Thymus (tissue), 11 donors: ENCODE measurements around the gene STEAP1B. TPM values are rescaled to one million over a fixed set of nuclear protein-coding genes. Genes with fewer than 3 reads are reported as not detected.

Source experiments
- DNase-seq, 9 donors: peaks; one replicate each; pipeline ENCODE4 v3.0.0-alpha.2; 2013; ENCODE audit warnings: low spot score in 9 of 9, low read depth in 6 of 9, missing footprints in 1 of 9
- H3K27ac ChIP-seq, 2 donors: one replicate each; pipeline ENCODE4 v1.5.1; 2013; ENCODE audit warnings: control low read depth in 1 of 2, low read depth in 1 of 2, low read length in 1 of 2, mild to moderate bottlenecking in 1 of 2, moderate library complexity in 1 of 2
- H3K27me3 ChIP-seq, 2 donors: one replicate each; pipeline ENCODE4 v1.5.1; 2013; ENCODE audit warnings: low read length in 1 of 2; ENCODE audit not compliant: control insufficient read depth in 2 of 2, insufficient read depth in 1 of 2
- H3K36me3 ChIP-seq, 2 donors: one replicate each; pipeline ENCODE4 v1.5.1; 2013; ENCODE audit warnings: low read length in 1 of 2, mild to moderate bottlenecking in 1 of 2, moderate library complexity in 1 of 2; ENCODE audit not compliant: control insufficient read depth in 2 of 2, insufficient read depth in 2 of 2
- H3K4me1 ChIP-seq, 2 donors: one replicate each; pipeline ENCODE4 v1.5.1; 2013; ENCODE audit warnings: low read length in 2 of 2; ENCODE audit not compliant: control insufficient read depth in 2 of 2, insufficient read depth in 2 of 2
- H3K4me3 ChIP-seq, 2 donors: one replicate each; pipeline ENCODE4 v1.5.1; 2013; ENCODE audit warnings: low read length in 2 of 2, control low read depth in 1 of 2, mild to moderate bottlenecking in 1 of 2
- H3K9me3 ChIP-seq, 2 donors: one replicate each; pipeline ENCODE4 v1.5.1; 2013; ENCODE audit warnings: low read length in 1 of 2, mild to moderate bottlenecking in 1 of 2; ENCODE audit not compliant: control insufficient read depth in 2 of 2, insufficient read depth in 1 of 2
- WGBS: extraction: QIAGEN DNeasy Blood & Tissue Kit; methylation state at CpG from one replicate; pipeline ENCODE4 v1.1.7; 2013; 5-methylcytosine and 5-hydroxymethylcytosine counted together
- polyA plus RNA-seq: library from polyadenylated mRNA; stranded (reverse); fragments of 200-250 nt; gene quantifications from one replicate; pipeline ENCODE4 v1.2.3, GENCODE V29; 2013
- total RNA-seq: library from RNA; stranded (reverse); fragments of 120-200 nt; gene quantifications from one replicate; pipeline ENCODE4 v1.2.4, GENCODE V29; 2013
- donor health status: healthy.

STEAP1B gene
- total and polyA plus RNA-seq, 2 donors: 0.80 to 1.4 TPM

DNA sequence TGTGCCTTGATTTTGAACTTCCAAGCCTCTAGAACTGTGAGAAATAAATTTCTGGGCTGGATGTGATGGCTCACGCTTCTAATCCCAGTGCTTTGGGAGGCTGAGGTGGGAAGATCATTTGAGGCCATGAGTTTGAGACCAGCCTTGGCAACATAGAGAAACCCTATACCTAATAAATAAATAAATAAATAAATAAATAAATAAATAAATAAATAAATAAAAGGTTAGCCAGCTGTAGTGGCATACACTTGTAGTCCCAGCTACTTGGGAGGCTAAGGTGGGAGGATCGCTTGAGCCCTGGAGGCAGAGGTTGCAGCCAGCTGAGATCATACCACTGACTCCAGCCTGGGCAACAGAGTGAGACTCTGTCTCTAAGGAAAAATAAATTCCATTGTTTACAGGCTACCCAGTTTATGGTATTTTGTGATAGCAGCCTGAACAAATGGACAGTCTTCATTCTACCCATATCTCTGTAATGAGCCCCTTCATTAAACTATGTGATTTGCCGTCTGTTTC is 67.7 kb downstream of the STEAP1B start:
- H3K9me3 ChIP-seq: no peaks in the 10 kb centered on the region
- DNase-seq: no peak
- H3K27ac ChIP-seq: no peak overlapping the region
- WGBS: 96% methylated on average over 3 of the region's 3 CpGs
- H3K36me3 ChIP-seq: no peaks in the 10 kb centered on the region
- H3K27me3 ChIP-seq: no peaks in the 10 kb centered on the region
- no peak overlapping the region for H3K4me3 ChIP-seq
- peaks cover 0 to 14% of the 10 kb centered on the region in 2 donors for H3K4me1 ChIP-seq

DNA sequence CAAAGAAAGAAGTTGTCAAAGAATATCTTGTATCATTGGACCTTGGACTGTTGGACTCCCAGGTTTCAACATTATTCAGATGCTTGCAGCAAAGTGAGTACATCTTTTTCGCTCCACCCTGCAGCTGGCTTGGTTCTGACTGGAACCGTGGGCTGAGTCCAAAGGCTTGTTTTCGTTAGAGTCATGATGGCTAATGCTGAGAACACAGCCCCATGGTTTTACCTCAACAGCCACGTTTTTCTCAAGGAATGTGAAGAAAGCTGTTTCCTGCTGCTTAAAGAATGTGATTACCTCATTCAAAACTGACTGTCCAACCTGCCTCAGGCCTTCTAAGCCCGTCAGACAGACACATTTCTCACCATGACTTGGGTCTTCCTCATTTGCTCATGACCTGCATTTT is 69.5 kb downstream of the STEAP1B start:
- Histone ChIP-seq H3K9me3 (no peaks in the 10 kb centered on the region), H3K36me3 (no peaks in the 10 kb centered on the region), H3K4me1 (peaks cover 0 to 9% of the 10 kb centered on the region in 2 donors), H3K27ac (no peak overlapping the region), H3K4me3 (no peak overlapping the region), H3K27me3 (no peaks in the 10 kb centered on the region)
- 92% methylated on average over 5 of the region's 5 CpGs for WGBS
- DNase-seq: no peak

DNA sequence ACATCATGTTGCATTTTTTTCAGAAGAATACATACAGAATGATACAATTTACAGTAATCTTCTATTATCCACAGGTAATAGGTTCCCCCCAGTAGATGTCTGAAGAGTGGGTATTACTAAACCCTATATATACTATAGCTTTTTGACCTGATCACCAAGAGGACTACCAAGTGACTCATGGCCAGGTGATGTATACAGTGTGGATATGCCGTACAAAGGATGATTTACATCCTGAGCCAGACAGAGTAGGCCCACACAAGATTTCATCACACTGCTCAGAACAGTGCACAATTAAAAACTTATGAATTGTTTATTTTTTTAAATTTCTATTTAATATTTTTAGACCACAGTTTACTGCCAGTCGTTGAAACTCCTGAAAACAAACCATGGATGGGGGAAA is 70.6 kb downstream of the STEAP1B start:
- H3K36me3 ChIP-seq: no peaks in the 10 kb centered on the region
- no peaks in the 10 kb centered on the region for H3K9me3 ChIP-seq
- peaks cover 0 to 5% of the 10 kb centered on the region in 2 donors for H3K4me1 ChIP-seq
- no peaks in the 10 kb centered on the region for H3K27me3 ChIP-seq
- no peak for DNase-seq
- 95% methylated on average over 2 of the region's 2 CpGs for WGBS
- H3K4me3 ChIP-seq: no peak overlapping the region
- no peak overlapping the region for H3K27ac ChIP-seq

DNA sequence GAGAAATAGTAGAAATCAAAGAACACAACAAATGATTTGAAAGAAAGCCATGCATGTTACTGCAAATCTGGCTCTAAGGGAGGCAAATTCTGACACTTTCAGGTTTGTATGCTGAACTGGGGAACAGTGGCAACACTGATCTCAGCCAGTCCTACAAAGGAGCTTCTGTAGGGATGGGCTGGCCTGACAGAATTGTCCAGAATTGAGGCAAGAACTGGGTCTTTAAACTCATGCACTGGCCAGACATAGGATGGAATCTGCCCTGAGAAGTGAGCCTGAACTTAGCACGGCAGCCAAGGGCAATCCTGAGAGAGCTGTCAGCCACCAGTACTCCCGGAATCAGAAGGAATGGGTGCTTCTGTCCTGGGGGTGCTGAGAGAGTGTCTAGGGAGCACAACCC is 72.1 kb downstream of the STEAP1B start:
- Histone ChIP-seq H3K27ac (no peak overlapping the region), H3K27me3 (no peaks in the 10 kb centered on the region), H3K36me3 (no peaks in the 10 kb centered on the region), H3K4me3 (no peak overlapping the region), H3K9me3 (no peaks in the 10 kb centered on the region), H3K4me1 (no peaks in the 10 kb centered on the region)
- DNase-seq: no peak
- over 99% methylated on average over 2 of the region's 2 CpGs for WGBS

DNA sequence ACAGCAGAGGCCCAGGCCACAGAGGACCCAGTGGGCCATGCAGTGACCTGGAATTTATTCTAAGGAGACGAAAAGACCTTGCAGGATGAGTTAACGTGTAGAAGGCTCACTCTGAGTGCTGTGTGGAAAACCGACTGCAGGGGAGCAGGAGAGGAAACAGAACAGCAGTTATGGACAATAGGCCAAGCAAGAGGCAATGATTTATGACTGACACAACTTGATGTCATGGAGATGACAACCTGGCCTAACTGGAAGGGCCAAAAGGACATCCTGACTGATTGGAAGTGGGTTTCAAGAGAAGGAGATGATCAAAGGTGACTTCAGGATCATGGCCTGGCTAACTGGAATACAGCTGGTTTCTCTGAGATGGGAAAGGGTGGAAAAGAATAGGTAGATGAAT is 72.9 kb downstream of the STEAP1B start:
- DNase-seq: no peak
- Histone ChIP-seq H3K27me3 (no peaks in the 10 kb centered on the region), H3K4me3 (no peak overlapping the region), H3K9me3 (no peaks in the 10 kb centered on the region), H3K4me1 (no peaks in the 10 kb centered on the region), H3K27ac (no peak overlapping the region), H3K36me3 (no peaks in the 10 kb centered on the region)
- WGBS: over 99% methylated on average over 3 of the region's 3 CpGs

DNA sequence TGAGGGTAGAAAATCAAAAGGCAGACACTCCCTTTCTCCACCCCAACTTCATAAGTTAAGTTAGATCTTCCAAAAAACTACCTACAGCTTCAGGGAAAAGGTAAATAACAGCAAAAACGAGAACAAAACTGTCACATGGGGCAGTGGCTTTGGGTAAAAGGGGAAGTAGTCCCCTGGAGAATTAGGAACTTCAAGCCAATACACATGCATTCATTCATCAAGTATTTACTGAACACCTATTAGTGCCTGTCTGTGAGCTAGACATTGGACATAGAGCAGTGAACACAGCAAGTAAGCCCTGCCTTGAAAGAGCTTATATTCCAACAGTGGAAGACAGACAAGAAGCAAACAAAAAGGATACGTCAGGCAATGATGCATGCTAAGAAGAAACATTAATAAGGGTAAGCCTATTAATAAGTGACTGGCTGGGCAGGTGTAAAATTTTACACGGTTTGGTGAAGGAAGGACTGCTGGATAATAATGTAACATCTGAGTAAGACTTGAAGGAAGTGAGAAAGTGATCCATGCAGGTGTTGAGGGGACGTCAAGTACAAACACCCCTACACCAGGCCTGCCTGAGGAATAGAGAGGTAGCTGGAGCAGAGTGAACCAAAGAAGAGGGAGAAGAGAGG is 73.4 kb downstream of the STEAP1B start:
- H3K27me3 ChIP-seq: no peaks in the 10 kb centered on the region
- H3K9me3 ChIP-seq: no peaks in the 10 kb centered on the region
- no peak overlapping the region for H3K4me3 ChIP-seq
- no peak overlapping the region for H3K27ac ChIP-seq
- no peaks in the 10 kb centered on the region for H3K4me1 ChIP-seq
- WGBS: 63% methylated on average over 4 of the region's 4 CpGs
- no peak for DNase-seq
- H3K36me3 ChIP-seq: no peaks in the 10 kb centered on the region

DNA sequence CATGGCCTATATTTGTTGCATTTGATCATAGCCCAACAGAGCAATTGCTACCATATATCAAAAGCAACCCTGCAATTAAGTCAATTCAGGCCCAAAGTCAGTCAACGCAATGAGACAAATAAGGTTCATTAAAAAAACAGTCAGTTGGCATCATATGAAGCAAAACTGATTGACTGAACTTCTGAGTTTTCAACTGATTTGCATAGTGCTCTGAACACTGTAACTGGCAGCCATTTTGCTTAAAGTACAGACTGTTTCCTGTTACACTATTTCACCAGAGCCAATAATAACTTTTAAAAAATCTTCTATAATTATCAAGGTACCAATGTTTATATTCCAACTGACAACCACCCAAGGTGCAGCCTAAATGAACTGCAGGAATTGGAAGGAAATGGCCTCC is 74.6 kb downstream of the STEAP1B start:
- H3K9me3 ChIP-seq: no peaks in the 10 kb centered on the region
- H3K4me1 ChIP-seq: no peaks in the 10 kb centered on the region
- no peak overlapping the region for H3K4me3 ChIP-seq
- DNase-seq: no peak
- WGBS: 99% methylated on average over 1 of the region's 1 CpG
- H3K27me3 ChIP-seq: no peaks in the 10 kb centered on the region
- no peaks in the 10 kb centered on the region for H3K36me3 ChIP-seq
- H3K27ac ChIP-seq: no peak overlapping the region

DNA sequence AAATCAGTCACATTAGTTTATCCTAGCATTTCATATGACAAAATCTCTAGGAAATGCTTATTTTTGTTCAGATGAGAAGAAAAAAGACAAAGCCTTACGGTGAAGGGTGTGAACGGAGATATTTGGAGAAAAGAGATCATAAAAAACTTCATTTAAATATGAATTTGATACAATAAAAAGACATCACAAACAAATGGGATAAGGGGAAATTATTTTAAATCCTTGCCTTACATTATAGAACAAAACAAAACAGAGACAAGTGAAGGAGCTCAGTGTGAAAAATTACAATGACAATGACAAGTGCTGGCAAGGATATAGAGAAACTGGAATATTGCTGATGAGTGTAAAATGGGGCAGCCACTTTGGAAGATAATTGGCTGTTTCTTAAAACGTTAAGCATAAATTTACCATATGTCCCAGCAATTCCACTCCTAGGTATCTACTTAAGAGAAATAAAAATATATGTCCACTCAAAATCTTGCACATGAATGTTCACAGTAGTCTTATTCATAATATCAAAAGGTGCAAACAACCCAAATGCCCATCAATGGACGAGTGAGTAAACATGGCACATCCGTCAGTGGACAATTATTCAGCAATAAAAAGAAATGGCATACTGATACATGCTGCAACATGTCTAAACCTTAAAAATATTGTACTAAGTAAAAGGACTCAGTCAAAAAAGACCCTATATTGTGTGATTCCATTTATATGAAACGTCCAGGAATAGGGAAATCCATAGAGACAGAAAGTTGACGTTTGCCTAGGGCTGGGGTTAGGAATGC is 77.0 kb downstream of the STEAP1B start:
- H3K9me3 ChIP-seq: no peaks in the 10 kb centered on the region
- H3K36me3 ChIP-seq: no peaks in the 10 kb centered on the region
- no peak overlapping the region for H3K27ac ChIP-seq
- no peaks in the 10 kb centered on the region for H3K4me1 ChIP-seq
- H3K27me3 ChIP-seq: no peaks in the 10 kb centered on the region
- H3K4me3 ChIP-seq: no peak overlapping the region
- 89% methylated on average over 7 of the region's 7 CpGs for WGBS
- no peak for DNase-seq

DNA sequence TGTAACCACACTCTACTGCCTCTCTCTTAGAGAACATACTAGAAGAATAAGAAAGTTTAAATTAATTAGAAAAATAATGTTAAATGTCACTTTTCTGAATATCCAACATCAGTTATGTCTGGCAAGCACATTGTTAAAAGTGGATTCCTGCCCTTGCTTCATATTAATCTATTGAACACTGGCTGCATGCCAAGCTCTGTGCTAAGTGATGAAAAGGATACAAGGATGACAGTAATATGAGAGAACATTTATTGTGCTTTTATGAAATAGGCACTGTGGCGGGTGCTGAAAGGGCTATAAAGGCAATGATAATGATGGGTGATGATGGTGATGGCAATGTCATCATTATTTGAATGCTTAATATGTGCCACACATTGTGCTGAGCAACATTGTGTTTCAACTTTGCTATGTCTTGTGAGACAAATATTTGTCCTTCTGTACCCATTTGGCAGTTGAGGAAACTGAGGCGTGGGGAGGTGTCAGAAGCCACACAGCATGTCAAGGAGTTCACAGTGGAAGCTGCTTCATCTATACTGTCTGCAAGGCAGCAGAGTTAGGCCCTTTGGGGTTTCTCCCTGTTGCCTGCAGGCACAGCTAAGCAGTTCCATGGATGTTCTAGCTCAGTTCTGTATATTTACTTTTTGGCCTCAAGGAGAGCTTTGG is 78.9 kb downstream of the STEAP1B start:
- 95% methylated on average over 2 of the region's 2 CpGs for WGBS
- DNase-seq: no peak
- H3K27me3 ChIP-seq: no peaks in the 10 kb centered on the region
- no peaks in the 10 kb centered on the region for H3K36me3 ChIP-seq
- H3K9me3 ChIP-seq: no peaks in the 10 kb centered on the region
- H3K27ac ChIP-seq: no peak overlapping the region
- no peaks in the 10 kb centered on the region for H3K4me1 ChIP-seq
- no peak overlapping the region for H3K4me3 ChIP-seq
